ENCODE measurements around the gene CST2. TPM values are rescaled to one million over a fixed set of nuclear protein-coding genes. Genes with fewer than 3 reads are reported as not detected.
"Not testable (repeated sequence)": the region's sequence is repeated elsewhere in the genome, so short reads cannot be mapped to it uniquely, and the experiment has no call there.

Gene CST2
- total RNA-seq, 8 experiments from 2014 or later, result 0.29 to 1.6 TPM; not detected in 6

- Histone ChIP-seq H3K4me3 (no peak overlapping the region), H3K27ac (no peak overlapping the region), H3K4me1 (replicated peaks in 1 of 2) (peaks cover 0 to 6% of the 10 kb centered on the region in 2 donors)
- in situ Hi-C loops (cut with MboI; ENCODE audit: low pct_unique_long_range_greater_than_20kb in 2 of 9, low sequenced_read_pairs in 9 of 9, unreplicated experiment in 9 of 9), result no loop called here
- no peak for ATAC-seq (replicated peaks in 6 of 8)
- WGBS, 10 experiments, result 93 to 100% (median 100%) methylated on average over 1 to 5 of the region's 5 CpGs; no CpG with 5 or more reads in 7 of the 10 experiments
These were observed 29.7 kb upstream of the CST2 start for GRCh38 chr20:23856226-23856625.

- WGBS, 10 experiments, result 20 to 100% (median 88%) methylated on average over 1 to 2 of the region's 2 CpGs; no CpG with 5 or more reads in 6 of the 10 experiments
- Histone ChIP-seq H3K27ac (no peak overlapping the region), H3K4me1 (replicated peaks in 1 of 2) (no peaks in the 10 kb centered on the region), H3K4me3 (no peak overlapping the region)
- in situ Hi-C loops (cut with MboI; ENCODE audit: low pct_unique_long_range_greater_than_20kb in 2 of 9, low sequenced_read_pairs in 9 of 9, unreplicated experiment in 9 of 9), result no loop called here
- peak in 1 of 8 experiments; percentile 56 for ATAC-seq (replicated peaks in 6 of 8)
These were observed 15.2 kb upstream of the CST2 start for GRCh38 chr20:23841693-23842092.

GRCh38 chr20:23835716-23836115, 9.2 kb upstream of the CST2 start:
- ATAC-seq (replicated peaks in 6 of 8), result no peak
- 24 to 100% (median 60%) methylated on average over 1 to 4 of the region's 4 CpGs; no CpG with 5 or more reads in 7 of the 10 experiments for WGBS, 10 experiments
- Histone ChIP-seq H3K27ac (no peak overlapping the region), H3K4me3 (no peak overlapping the region), H3K4me1 (replicated peaks in 1 of 2) (peaks cover 0 to 3% of the 10 kb centered on the region in 2 donors)
- in situ Hi-C loops (cut with MboI; ENCODE audit: low pct_unique_long_range_greater_than_20kb in 2 of 9, low sequenced_read_pairs in 9 of 9, unreplicated experiment in 9 of 9), result no loop called here

GRCh38 chr20:23832775-23833513, 6.4 kb upstream of the CST2 start:
- Histone ChIP-seq H3K4me3 (no peak overlapping the region), H3K27ac (no peak overlapping the region), H3K4me1 (replicated peaks in 1 of 2) (peaks cover 0 to 3% of the 10 kb centered on the region in 2 donors)
- in situ Hi-C loops (cut with MboI; ENCODE audit: low pct_unique_long_range_greater_than_20kb in 2 of 9, low sequenced_read_pairs in 9 of 9, unreplicated experiment in 9 of 9), result no loop called here
- 14 to 50% (median 44%) methylated on average over 1 to 2 of the region's 3 CpGs; no CpG with 5 or more reads in 5 of the 10 experiments for WGBS, 10 experiments
- ATAC-seq (replicated peaks in 6 of 8), result peak in 6 of 8 experiments; percentile 9 to 93 (median 86)

- H3K4me1 ChIP-seq (replicated peaks in 1 of 2); H3K27ac ChIP-seq; H3K4me3 ChIP-seq; in situ Hi-C loops (cut with MboI; ENCODE audit: low pct_unique_long_range_greater_than_20kb in 2 of 9, low sequenced_read_pairs in 9 of 9, unreplicated experiment in 9 of 9): not testable (repeated sequence)
- peak; percentile 41 to 98 (median 60) for ATAC-seq (replicated peaks in 6 of 8)
- 17 to 80% (median 40%) methylated on average over 1 of the region's 3 CpGs; no CpG with 5 or more reads in 5 of the 10 experiments for WGBS, 10 experiments
These were observed 5.4 kb upstream of the CST2 start for GRCh38 chr20:23831961-23832360.

- in situ Hi-C loops (cut with MboI; ENCODE audit: low pct_unique_long_range_greater_than_20kb in 2 of 9, low sequenced_read_pairs in 9 of 9, unreplicated experiment in 9 of 9), result no loop called here
- no peak for ATAC-seq (replicated peaks in 6 of 8)
- H3K4me1 ChIP-seq (replicated peaks in 1 of 2), result peaks cover 0 to 3% of the 10 kb centered on the region in 2 donors
These were observed 2.8 kb downstream of the CST2 start for GRCh38 chr20:23823621-23824324.

GRCh38 chr20:23823111-23823510, 3.4 kb downstream of the CST2 start:
- 8 to 93% (median 76%) methylated on average over 1 to 4 of the region's 5 CpGs; no CpG with 5 or more reads in 3 of the 10 experiments for WGBS, 10 experiments
- no peak for ATAC-seq (replicated peaks in 6 of 8)
- no peak overlapping the region for H3K4me3 ChIP-seq
- no peak overlapping the region for H3K27ac ChIP-seq
- in situ Hi-C loops (cut with MboI; ENCODE audit: low pct_unique_long_range_greater_than_20kb in 2 of 9, low sequenced_read_pairs in 9 of 9, unreplicated experiment in 9 of 9), result no loop called here
- peaks cover 0 to 3% of the 10 kb centered on the region in 2 donors for H3K4me1 ChIP-seq (replicated peaks in 1 of 2)

More at GRCh38 chr20:23823621-23824324, 2.8 kb downstream of the CST2 start:
- WGBS, 10 experiments, result 80 to 100% methylated on average over 1 of the region's 2 CpGs; no CpG with 5 or more reads in 8 of the 10 experiments
- Histone ChIP-seq H3K27ac (no peak overlapping the region), H3K4me3 (no peak overlapping the region)

GRCh38 chr20:23820493-23820892, 6.0 kb downstream of the CST2 start:
- H3K27ac ChIP-seq, result no peak overlapping the region
- no peak for ATAC-seq (replicated peaks in 6 of 8)
- in situ Hi-C loops (cut with MboI; ENCODE audit: low pct_unique_long_range_greater_than_20kb in 2 of 9, low sequenced_read_pairs in 9 of 9, unreplicated experiment in 9 of 9), result no loop called here
- no peaks in the 10 kb centered on the region for H3K4me1 ChIP-seq (replicated peaks in 1 of 2)
- no peak overlapping the region for H3K4me3 ChIP-seq
- WGBS, 10 experiments, result 20 to 69% (median 55%) methylated on average over 1 to 2 of the region's 2 CpGs; no CpG with 5 or more reads in 4 of the 10 experiments

- ATAC-seq (replicated peaks in 6 of 8); H3K4me1 ChIP-seq (replicated peaks in 1 of 2); in situ Hi-C loops (cut with MboI; ENCODE audit: low pct_unique_long_range_greater_than_20kb in 2 of 9, low sequenced_read_pairs in 9 of 9, unreplicated experiment in 9 of 9); H3K27ac ChIP-seq; H3K4me3 ChIP-seq: not testable (repeated sequence)
- WGBS, 10 experiments, result 57 to 100% (median 93%) methylated on average over 1 of the region's 1 CpG; no CpG with 5 or more reads in 6 of the 10 experiments
These were observed 15.0 kb downstream of the CST2 start for GRCh38 chr20:23811559-23811958.

GRCh38 chr20:23810349-23810748, 16.2 kb downstream of the CST2 start:
- in situ Hi-C loops (cut with MboI; ENCODE audit: low pct_unique_long_range_greater_than_20kb in 2 of 9, low sequenced_read_pairs in 9 of 9, unreplicated experiment in 9 of 9); H3K27ac ChIP-seq; H3K4me1 ChIP-seq (replicated peaks in 1 of 2); H3K4me3 ChIP-seq: not testable (repeated sequence)
- 40 to 80% methylated on average over 1 of the region's 2 CpGs; no CpG with 5 or more reads in 8 of the 10 experiments for WGBS, 10 experiments
- peak in 1 of 8 experiments; percentile 29 for ATAC-seq (replicated peaks in 6 of 8)

GRCh38 chr20:23800865-23801264, 25.7 kb downstream of the CST2 start:
- Histone ChIP-seq H3K4me1 (replicated peaks in 1 of 2) (no peaks in the 10 kb centered on the region), H3K27ac (no peak overlapping the region), H3K4me3 (no peak overlapping the region)
- in situ Hi-C loops (cut with MboI; ENCODE audit: low pct_unique_long_range_greater_than_20kb in 2 of 9, low sequenced_read_pairs in 9 of 9, unreplicated experiment in 9 of 9), result no loop called here
- 20 to 96% (median 92%) methylated on average over 1 to 3 of the region's 3 CpGs; no CpG with 5 or more reads in 4 of the 10 experiments for whole genome bisulfite sequencing, 10 experiments
- no peak for ATAC-seq (replicated peaks in 6 of 8)

- H3K27ac ChIP-seq; H3K4me3 ChIP-seq; H3K4me1 ChIP-seq (replicated peaks in 1 of 2); in situ Hi-C loops (cut with MboI; ENCODE audit: low pct_unique_long_range_greater_than_20kb in 2 of 9, low sequenced_read_pairs in 9 of 9, unreplicated experiment in 9 of 9): not testable (repeated sequence)
- 0 to 62% (median 6%) methylated on average over 1 to 3 of the region's 4 CpGs; no CpG with 5 or more reads in 2 of the 10 experiments for WGBS, 10 experiments
- ATAC-seq (replicated peaks in 6 of 8), result peak; percentile 65 to 100 (median 87)
These were observed 27.2 kb downstream of the CST2 start for GRCh38 chr20:23799216-23799847.

- 13 to 100% (median 88%) methylated on average over 1 to 3 of the region's 3 CpGs; no CpG with 5 or more reads in 1 of the 10 experiments for WGBS, 10 experiments
- Histone ChIP-seq H3K4me1 (replicated peaks in 1 of 2) (no peaks in the 10 kb centered on the region), H3K4me3 (no peak overlapping the region), H3K27ac (no peak overlapping the region)
- in situ Hi-C loops (cut with MboI; ENCODE audit: low pct_unique_long_range_greater_than_20kb in 2 of 9, low sequenced_read_pairs in 9 of 9, unreplicated experiment in 9 of 9), result no loop called here
- ATAC-seq (replicated peaks in 6 of 8), result no peak
These were observed 31.0 kb downstream of the CST2 start for GRCh38 chr20:23795526-23795925.
